T-helper 2 cell treated with Interferon-gamma antibody and Interleukin-4, amounts not matched to agents 100 ng/mL and 5 ng/mL, for 36 hours (primary cell): Measurements from ENCODE around the gene OR13C3. TPM values are rescaled to one million over a fixed set of nuclear protein-coding genes. Genes with fewer than 3 reads are reported as not detected.
"Not testable (repeated sequence)": the region's sequence is repeated elsewhere in the genome, so short reads cannot be mapped to it uniquely, and the experiment has no call there.

Experiments used
- intact Hi-C: fragments of 100-400 bp; cut with micrococcal nuclease; formaldehyde crosslinking; loops from one replicate; pipeline ENCODE4 v1.15.1; 2023
- total RNA-seq: library from RNA; stranded (reverse); gene quantifications from 2 replicates; pipeline ENCODE4 v1.2.3, GENCODE V29; 2022

The OR13C3 gene
- not detected in 2 replicates for total RNA-seq

DNA sequence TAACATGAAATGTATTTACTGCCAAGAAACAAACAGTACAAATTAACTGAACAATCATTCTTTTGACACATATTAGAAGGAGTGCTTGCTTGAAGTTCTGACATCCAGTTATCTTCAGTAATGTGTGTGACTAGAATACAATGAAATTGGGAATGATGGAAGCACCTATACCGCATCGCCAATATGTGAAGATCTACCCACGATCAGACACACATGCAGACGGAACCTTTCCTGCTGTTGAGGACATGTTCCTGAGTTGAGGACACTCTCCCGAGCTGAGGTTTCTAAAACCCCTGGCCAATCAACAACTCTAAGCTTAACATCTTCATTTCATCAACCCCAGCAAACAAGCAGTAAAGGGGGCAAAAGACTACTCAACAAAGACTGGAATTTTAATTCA is at the start of gene OR13C3:
Gene OR13C3, minus strand, starts transcription at position 101 of the 400 bp plus-strand sequence. CDS start 133 bp downstream, outside the sequence.
- intact Hi-C loops, result no loop called here

DNA sequence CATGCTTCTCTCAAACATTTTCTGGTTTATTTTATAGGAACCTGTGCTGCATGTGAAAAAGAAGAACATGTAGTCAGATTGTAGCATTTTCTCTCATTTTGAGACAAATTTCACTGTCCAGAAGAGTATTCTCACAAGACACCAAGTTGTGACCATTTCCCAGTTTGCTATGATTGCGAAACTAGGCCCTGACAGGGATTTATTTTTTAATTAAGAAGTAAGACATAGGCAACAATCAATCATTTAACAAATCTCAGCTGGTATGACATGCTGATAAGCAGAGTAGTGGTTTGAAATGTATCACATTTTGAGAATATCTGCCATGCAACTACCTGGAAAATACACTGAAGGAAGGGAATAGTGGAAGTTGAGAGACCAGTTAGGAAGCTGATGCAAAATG is 43.9 kb upstream of the OR13C3 start:
- intact Hi-C loops, result no loop called here

DNA sequence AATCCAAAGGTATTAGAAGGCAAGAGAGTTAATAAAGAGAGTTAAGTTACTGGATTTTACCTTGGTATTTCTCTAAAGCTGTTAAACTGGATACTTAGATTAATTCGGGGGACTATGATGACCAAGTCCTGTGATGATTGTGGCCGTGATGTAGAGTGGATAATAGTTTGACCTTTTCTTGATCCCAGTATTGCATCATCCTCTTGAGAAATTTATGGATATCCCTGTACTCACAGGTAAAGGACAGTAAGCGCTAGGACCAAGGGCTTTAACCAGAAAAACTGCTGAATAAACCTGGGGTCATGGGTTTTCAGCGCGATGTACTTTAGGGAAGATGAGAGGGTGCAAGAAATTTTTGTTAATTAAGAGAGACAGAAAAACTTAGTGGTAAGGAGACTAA is 40.6 kb upstream of the OR13C3 start:
- intact Hi-C loops, result no loop called here

DNA sequence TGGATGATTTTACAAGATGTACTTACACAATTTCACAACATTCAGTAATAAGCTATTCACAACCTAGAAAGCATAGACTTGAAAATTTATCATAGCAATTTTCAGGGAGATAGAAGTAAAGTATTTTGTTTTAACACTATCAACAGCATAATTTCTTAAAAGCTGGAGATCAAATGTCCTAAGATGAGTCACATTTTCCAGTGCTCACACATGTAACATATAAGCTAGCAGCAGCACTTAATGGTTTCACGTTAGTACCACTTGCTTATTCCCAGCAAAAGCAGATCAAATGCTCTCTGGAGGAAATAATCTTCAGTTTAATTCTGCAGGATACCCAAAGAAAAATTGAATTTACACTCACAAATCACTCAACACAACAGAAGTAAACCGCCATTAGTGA is 38.8 kb upstream of the OR13C3 start:
- intact Hi-C loops, result no loop called here

DNA sequence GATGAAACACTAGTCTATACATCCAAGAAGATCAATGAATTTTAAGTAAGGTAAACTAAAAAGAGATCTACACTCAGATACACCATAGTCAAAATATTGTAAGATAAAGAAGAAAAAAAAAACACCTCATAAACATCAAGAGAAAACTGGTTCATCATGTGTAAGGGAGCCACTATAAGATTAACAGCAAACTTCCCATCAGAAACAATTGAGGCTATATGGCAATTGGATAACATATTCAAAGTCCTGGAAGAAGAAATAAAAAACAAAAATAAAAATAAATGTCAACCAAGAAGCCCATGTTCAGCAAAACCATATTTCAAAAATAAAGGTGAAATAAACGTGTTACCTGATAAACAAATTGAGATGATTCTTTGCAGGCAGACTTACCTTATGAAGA is 36.0 kb upstream of the OR13C3 start:
- intact Hi-C loops, result no loop called here

DNA sequence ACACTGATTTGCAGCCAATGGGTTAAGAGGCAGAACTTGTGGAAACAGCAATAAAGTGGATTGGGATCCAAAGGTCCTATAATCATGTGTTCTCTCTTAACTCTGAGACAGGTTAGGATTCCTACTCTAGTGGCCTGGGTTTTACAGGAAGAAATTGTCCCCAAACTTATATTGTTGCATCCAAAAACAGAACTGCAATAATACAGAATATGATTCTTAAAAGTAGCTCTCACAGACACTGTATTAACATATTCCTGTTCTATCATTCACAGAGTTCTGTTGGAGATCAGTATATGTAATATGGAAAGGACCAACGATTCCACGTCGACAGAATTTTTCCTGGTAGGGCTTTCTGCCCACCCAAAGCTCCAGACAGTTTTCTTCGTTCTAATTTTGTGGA is 32.2 kb upstream of the OR13C3 start, which contains the start of gene OR13C8:
Gene OR13C8, plus strand, starts transcription at position 301 of the 400 bp plus-strand sequence. Its CDS starts 0 bp downstream, at position 301.
- intact Hi-C loops, result no loop called here

DNA sequence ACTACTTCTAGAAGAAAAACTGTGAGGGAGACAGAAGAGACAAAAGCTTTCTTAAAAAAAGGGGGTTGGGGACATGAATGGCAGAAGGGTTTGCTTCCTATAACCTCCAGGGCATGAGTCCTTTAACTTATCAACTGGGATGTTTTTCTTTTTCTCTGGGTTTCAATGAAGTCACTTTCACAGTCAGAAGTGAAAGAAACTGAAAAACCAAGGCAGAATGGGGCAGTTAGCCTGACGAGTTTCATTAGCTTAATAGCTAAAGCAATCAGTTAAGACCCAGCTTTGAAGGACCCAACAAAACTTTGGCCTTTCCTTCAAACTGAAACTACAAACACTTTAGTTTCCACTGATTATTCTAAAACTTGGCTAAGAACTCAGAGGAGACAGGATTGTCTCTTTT is 27.7 kb upstream of the OR13C3 start:
- intact Hi-C loops, result no loop called here

DNA sequence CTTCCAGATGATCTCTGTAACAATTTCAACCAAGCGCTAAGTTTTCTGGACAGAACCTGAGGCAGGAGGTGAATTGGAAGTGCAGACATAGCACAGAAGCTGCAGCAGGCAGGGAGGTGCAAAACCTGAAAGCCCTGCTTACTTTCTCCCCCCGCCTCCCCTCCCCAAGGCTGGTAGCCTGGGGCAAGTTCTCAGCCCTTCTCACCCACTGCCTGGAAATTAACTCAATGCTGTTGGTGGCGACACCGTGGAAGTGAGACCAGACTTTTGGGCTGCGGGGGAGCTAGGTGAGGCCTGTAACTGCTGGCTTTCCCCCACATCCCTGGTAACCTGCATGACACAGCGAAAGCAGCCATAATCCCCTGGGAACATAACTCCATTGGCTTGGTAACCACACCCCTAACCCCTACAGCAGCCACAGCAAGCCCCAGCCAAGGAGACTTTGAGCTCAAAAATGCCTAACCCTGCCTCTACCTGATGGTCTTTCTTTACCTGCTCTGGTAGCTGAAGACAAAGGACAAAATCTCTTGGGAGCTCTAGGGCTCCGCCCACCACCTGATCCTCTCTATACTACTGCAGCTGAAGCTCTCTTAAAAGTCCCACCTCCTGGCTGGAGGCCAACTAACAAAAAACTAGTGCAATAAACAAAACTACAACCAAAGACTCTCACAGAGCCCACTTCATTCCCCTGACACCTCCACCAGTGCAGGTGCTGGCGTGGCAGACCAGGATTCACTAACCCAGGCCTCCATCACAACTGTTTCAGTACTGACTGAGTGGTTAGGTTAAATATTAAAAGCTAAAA is 20.4 kb upstream of the OR13C3 start:
- intact Hi-C loops, result no loop called here

DNA sequence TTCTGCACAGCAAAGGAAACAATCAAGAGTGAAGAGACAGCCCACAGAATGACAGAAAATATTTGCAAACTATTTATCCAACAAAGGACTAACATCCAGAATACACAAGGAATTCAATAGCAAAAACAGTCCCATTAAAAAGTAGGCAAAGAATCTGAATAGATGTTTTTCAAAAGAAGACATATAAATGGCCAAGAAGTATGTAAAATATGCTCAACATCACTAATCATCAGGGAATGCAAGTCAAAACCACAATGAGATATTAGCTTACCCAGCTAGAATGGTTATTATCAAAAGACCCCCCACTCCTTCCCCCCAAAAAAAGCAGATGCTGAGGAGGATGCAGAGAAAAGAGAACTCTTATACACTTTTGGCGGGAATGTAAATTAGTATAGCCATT is 18.9 kb upstream of the OR13C3 start:
- intact Hi-C loops, result no loop called here

DNA sequence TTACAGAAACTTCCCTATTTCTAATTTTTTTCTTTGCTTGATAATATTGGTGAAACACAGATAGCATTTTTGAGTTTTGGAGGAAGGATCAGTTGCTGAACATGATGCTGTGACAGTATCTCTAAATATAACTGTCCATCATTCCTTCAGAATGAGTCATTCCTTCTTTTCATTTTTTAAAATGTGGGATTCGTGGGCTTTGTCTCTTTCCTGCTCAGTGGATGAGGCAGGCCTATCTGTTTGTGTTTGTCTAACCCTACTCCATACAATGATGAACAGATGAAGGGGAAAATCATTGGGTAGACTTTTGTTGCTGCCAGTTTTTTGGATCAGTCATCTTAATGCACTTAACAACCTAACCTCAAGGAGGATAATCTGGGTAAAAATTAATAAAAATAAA is 16.6 kb upstream of the OR13C3 start:
- intact Hi-C loops, result no loop called here

DNA sequence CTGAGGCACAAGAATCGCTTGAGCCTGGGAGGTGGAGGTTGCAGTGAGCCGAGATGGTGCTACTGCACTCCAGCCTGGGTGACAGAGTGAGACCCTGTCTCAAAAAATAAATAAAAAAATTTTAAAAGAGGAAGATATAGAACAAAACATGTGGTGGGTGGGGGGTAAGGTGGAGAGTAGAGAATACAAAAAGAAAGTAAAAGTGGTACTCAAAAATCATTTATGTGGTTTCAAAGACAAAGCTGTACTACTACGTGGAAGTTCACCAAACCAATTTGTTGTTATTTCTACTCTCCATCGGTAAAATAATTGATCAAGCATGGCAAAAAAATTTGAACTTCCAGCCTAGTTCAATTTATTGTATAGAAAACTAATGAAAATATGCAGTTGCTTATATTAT is 8.0 kb upstream of the OR13C3 start:
- intact Hi-C loops, result no loop called here

DNA sequence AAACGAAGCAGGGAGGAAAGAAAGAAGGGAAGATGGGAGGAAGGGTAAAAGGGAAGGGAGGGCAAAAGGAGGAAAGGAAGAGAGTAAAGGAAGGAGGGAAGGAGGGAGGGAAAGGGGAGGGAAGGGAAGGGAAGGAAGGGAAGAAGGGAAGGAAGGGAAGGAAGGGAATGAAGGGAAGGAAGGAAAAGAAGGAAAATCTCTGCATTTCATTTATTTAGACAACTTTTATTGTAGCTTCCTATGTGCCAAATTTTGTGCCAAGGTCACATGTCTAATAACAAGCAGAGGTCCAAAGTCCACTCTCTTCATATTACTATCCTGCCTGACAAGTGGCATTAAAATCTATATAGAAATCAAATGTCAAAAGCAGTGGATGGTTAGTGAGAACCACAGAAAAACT is 2.6 kb upstream of the OR13C3 start:
- intact Hi-C loops, result no loop called here

DNA sequence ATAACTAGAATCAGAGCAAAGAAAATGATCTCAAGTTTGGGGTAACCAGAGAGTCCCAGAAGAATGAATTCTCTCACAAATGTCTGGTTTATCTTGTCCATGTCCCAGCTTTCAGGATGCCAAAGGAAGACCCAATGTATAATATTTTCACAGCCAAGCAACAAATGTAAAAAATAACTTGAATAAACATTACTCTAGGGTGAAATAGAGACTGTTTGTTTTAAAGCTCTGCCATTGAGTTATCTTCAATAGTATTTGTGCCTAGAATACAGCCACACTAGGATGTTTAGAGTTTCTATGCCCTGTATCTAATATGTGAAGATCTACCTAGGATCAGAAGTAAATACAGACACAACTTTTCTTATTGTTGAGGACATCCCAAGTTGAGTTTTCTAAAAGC is 9.5 kb downstream of the OR13C3 start, which contains the start of gene OR13C4:
Gene OR13C4, minus strand, starts transcription at position 101 of the 400 bp plus-strand sequence. Its CDS starts 0 bp downstream, at position 101.
- intact Hi-C loops, result no loop called here

DNA sequence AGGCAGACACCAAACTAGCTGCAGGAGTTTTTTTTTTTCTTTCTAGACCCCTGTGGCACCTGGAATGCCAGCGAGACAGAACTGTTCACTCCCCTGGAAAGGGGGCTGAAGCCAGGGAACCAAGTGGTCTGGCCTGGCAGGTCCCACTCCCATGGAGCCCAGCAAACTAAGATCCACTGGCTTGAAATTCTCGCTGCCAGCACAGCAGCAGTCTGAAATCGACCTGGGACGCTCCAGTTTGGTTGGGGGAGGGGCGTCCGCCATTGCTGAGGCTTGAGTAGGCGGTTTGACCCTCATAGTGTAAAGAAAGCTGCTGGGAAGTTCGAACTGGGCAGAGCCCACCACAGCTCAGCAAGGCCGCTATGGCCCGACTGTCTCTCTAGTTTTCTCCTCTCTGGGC is 16.4 kb downstream of the OR13C3 start:
- intact Hi-C loops, result not testable (repeated sequence)

DNA sequence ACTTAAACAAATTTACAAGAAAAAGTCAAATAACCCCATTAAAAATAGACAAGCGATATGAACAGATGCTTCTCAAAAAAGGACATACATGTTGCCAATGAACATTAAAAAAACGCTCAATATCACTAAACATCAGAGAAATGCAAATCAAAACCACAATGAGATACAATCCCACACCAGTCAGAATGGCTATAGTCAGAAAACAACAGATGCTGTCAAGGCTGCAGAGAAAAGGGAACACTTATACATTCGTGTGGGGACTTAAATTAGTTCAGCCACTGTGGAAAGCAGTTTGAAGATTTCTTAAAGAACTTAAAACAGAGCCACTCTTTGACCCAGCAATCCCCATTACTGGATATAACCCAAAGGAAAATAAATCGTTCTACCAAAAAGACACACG is 21.8 kb downstream of the OR13C3 start:
- intact Hi-C loops, result no loop called here

DNA sequence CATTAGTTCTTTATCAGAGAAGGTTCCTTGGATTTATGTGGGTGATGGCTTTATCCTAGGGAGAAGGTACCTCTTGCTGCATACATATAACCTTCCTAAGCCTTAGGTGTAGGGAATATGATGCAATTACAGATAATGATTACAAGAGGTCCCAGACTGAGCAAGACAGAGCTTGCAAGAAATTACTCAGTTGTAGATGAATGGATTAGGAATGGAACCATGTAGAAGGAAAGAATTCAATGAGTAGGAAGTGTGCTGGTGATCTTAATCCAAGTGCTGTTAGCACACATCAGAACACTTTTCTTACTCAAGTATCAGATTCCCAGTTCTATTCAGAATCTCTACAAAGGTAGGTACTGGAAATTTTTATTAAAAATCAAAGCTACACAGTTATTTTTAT is 30.1 kb downstream of the OR13C3 start:
- intact Hi-C loops, result no loop called here

DNA sequence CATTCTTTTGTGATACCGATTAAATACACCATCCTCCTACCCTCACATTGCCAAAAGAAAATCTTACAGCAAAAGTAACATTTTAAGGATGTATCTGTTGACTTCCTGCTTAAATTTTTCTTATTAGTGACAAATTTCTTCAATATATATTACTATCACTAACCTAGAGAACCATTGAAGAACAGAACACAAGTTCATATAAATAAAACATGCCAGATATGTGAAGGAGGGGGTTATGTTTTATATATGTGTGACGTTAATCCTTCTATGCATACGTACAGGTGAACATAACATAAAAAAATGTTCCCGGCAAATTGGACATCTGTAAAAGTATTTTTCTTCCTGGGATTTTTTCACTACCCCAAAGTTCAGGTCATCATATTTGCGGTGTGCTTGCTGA is 32.7 kb downstream of the OR13C3 start, which contains the start of gene OR13F1:
Gene OR13F1, plus strand, starts transcription at position 301 of the 400 bp plus-strand sequence. Its CDS starts 0 bp downstream, at position 301.
- intact Hi-C loops, result no loop called here

DNA sequence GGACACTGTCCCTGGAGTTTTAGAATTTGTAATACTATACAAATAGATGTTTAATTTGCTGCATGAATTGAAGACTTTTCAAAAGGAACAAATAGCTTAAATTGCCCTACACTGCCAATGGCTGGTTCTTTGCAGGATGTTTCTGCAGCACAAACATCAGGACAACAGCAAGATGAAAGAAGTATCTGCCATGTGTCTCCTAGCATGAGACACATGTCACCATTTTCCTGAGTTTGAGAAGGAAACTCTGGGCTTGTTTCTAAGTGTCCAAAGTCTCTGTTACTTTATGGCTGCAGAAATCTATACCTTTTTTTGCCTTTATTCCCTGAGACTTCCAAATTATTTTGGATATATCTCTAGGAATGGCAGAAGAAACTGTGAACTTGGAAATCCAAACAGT is 33.2 kb downstream of the OR13C3 start:
- intact Hi-C loops, result no loop called here

DNA sequence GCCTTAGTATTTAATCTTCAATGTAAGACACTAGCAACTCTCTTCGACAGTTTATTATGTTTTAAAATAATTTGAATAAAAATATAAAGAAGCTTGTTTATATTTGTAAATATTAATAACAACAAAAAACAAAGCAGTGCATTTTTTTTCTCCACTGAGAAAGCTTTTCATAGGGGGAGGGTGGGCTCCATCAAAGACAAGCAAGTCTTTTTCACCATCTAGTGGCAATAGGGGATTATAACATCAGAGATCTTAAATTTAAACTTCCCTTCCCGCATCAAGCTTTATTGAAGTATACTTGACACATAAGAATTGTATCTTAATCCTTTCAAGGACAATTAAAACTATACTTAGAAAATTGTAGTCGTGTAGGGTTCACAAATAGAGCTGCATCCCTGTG is 41.8 kb downstream of the OR13C3 start:
- intact Hi-C loops, result no loop called here
